Omental fat pad (tissue), 4 donors: ENCODE results near the gene FBLN2. TPM values are rescaled to one million over a fixed set of nuclear protein-coding genes. Genes with fewer than 3 reads are reported as not detected.

Experiments
- ATAC-seq: fragments of 150-250 bp; one replicate; pipeline ENCODE4 v1.9.1; 2016; ENCODE audit warnings: mild to moderate bottlenecking, moderate library complexity; ENCODE audit not compliant: low FRiP score
- DNase-seq: peaks from one replicate; pipeline ENCODE4 v3.0.0-alpha.2; 2019; ENCODE audit warnings: low spot score
- total RNA-seq, 4 donors: library from RNA; depleted of rRNA; stranded (reverse); fragments of >200 nt; gene quantifications; one replicate each; pipeline ENCODE4 v1.1.0, GENCODE V29; 2016
- TF ChIP-seq, protein P1 (sequence below), 3 donors: fragments of 450-650 bp; IDR thresholded peaks; one replicate each; pipeline ENCODE4 v1.5.1; 2016 to 2017; ENCODE audit warnings: antibody characterized with exemption in 3 of 3, mild to moderate bottlenecking in 3 of 3, moderate library complexity in 2 of 3

FBLN2 gene
- total RNA-seq, 4 donors from 2014 or later = 156 to 568 (median 187) TPM

- TF ChIP-seq, protein P1, sequence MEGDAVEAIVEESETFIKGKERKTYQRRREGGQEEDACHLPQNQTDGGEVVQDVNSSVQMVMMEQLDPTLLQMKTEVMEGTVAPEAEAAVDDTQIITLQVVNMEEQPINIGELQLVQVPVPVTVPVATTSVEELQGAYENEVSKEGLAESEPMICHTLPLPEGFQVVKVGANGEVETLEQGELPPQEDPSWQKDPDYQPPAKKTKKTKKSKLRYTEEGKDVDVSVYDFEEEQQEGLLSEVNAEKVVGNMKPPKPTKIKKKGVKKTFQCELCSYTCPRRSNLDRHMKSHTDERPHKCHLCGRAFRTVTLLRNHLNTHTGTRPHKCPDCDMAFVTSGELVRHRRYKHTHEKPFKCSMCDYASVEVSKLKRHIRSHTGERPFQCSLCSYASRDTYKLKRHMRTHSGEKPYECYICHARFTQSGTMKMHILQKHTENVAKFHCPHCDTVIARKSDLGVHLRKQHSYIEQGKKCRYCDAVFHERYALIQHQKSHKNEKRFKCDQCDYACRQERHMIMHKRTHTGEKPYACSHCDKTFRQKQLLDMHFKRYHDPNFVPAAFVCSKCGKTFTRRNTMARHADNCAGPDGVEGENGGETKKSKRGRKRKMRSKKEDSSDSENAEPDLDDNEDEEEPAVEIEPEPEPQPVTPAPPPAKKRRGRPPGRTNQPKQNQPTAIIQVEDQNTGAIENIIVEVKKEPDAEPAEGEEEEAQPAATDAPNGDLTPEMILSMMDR (IDR thresholded peaks at IDR 0.05) = no peak
- no peak for ATAC-seq
- no peak for DNase-seq
These were observed 118.1 kb downstream of the FBLN2 start for GRCh38 chr3:13666781-13667709.

DNA sequence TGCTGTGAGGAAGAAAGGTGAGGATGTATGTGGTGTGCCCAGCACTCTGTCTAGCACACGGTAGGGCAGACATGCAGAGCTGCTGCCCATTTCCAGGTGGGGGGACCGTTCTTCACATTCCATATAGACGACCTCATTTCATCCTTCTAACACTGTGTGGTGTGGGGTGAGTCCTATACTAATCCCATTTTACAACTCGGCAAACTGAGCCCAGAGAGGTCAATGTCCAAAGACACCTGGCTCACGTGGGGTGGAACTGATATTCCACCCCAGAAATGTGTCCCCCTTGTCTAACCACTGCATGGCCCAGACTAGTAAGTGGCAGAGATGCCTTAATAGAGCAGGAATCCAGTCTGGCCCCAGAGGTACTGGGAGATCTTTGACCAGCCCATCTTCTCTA, 119.2 kb downstream of the FBLN2 start:
- no peak for ATAC-seq
- TF ChIP-seq, protein P1 (IDR thresholded peaks at IDR 0.05) = no peak
- no peak for DNase-seq

- no peak for ATAC-seq
- no peak for DNase-seq
- TF ChIP-seq, protein P1 (IDR thresholded peaks at IDR 0.05) = no peak
These were observed 120.5 kb downstream of the FBLN2 start for GRCh38 chr3:13669457-13669856.

GRCh38 chr3:13670292-13670691, 121.4 kb downstream of the FBLN2 start:
- TF ChIP-seq, protein P1 (IDR thresholded peaks at IDR 0.05) = no peak
- DNase-seq = no peak
- no peak for ATAC-seq

- TF ChIP-seq, protein P1 (IDR thresholded peaks at IDR 0.05) = no peak
- DNase-seq = no peak
- no peak for ATAC-seq
These were observed 122.7 kb downstream of the FBLN2 start for GRCh38 chr3:13671482-13672233.

GRCh38 chr3:13673207-13673606, 124.3 kb downstream of the FBLN2 start:
- TF ChIP-seq, protein P1 (IDR thresholded peaks at IDR 0.05) = no peak
- ATAC-seq = no peak
- no peak for DNase-seq
